H9 (cell line): Measurements from ENCODE around the gene HOXD8. TPM values are rescaled to one million over a fixed set of nuclear protein-coding genes. Genes with fewer than 3 reads are reported as not detected.

Experiments used
- DNase-seq: peaks from one replicate; pipeline ENCODE4 v3.0.0-alpha.2; 2017
- H2AFZ ChIP-seq: one replicate; pipeline ENCODE4 v1.6.1; 2013; ENCODE audit warnings: mild to moderate bottlenecking, low read length, control low read depth, moderate library complexity
- H2AK5ac ChIP-seq: 2 replicates; pipeline ENCODE4 v1.6.1; 2013; ENCODE audit warnings: low read length, control low read depth, mixed read lengths; ENCODE audit not compliant: insufficient read length
- H2BK120ac ChIP-seq: one replicate; pipeline ENCODE4 v1.6.1; 2013; ENCODE audit warnings: low read depth, mild to moderate bottlenecking, low read length, control low read depth, inconsistent platforms; ENCODE audit not compliant: poor library complexity, severe bottlenecking
- H2BK12ac ChIP-seq: 2 replicates; pipeline ENCODE4 v1.6.1; 2013; ENCODE audit warnings: low read length, control low read depth, mixed read lengths, low read depth; ENCODE audit not compliant: insufficient read length
- H2BK15ac ChIP-seq: 2 replicates; pipeline ENCODE4 v1.6.1; 2013; ENCODE audit warnings: low read depth, low read length, control low read depth
- H2BK20ac ChIP-seq: one replicate; pipeline ENCODE4 v1.6.1; 2013; ENCODE audit warnings: low read depth, mild to moderate bottlenecking, low read length, control low read depth, inconsistent platforms; ENCODE audit not compliant: poor library complexity, severe bottlenecking
- H2BK5ac ChIP-seq: 2 replicates; pipeline ENCODE4 v1.6.1; 2013; ENCODE audit warnings: low read length, control low read depth, mixed read lengths; ENCODE audit not compliant: insufficient read length
- H3K14ac ChIP-seq: 2 replicates; pipeline ENCODE4 v1.6.1; 2013; ENCODE audit warnings: low read length, control low read depth; ENCODE audit not compliant: insufficient read depth
- H3K18ac ChIP-seq: 2 replicates; pipeline ENCODE4 v1.6.1; 2013; ENCODE audit warnings: low read depth, mild to moderate bottlenecking, mixed read lengths, low read length, control low read depth; ENCODE audit not compliant: insufficient read length
- H3K23ac ChIP-seq: 2 replicates; pipeline ENCODE4 v1.6.1; 2013; ENCODE audit warnings: low read length, control low read depth, mixed read lengths, low read depth; ENCODE audit not compliant: insufficient read length
- H3K23me2 ChIP-seq: 2 replicates; pipeline ENCODE4 v1.6.1; 2013; ENCODE audit warnings: low read depth, mild to moderate bottlenecking, mixed read lengths, low read length, control low read depth; ENCODE audit not compliant: insufficient read length, poor library complexity, severe bottlenecking
- H3K27ac ChIP-seq: 2 replicates; pipeline ENCODE4 v1.5.1; 2013; ENCODE audit warnings: low read length, control low read depth, mixed read lengths, low read depth; ENCODE audit not compliant: insufficient read length
- H3K27me3 ChIP-seq: 2 replicates; pipeline ENCODE4 v1.6.1; 2013; ENCODE audit warnings: low read length, control low read depth, inconsistent platforms; ENCODE audit not compliant: insufficient read depth
- H3K4ac ChIP-seq: 2 replicates; pipeline ENCODE4 v1.6.1; 2013; ENCODE audit warnings: low read depth, mild to moderate bottlenecking, control low read depth, inconsistent platforms, low read length, moderate library complexity
- H3K4me1 ChIP-seq: 2 replicates; pipeline ENCODE4 v1.6.1; 2013; ENCODE audit warnings: low read length, control low read depth, inconsistent platforms; ENCODE audit not compliant: insufficient read depth
- H3K4me2 ChIP-seq: 2 replicates; pipeline ENCODE4 v1.6.1; 2013; ENCODE audit warnings: low read length, control low read depth, mixed read lengths; ENCODE audit not compliant: insufficient read length, insufficient read depth
- H3K56ac ChIP-seq: 2 replicates; pipeline ENCODE4 v1.6.1; 2013; ENCODE audit warnings: low read depth, mild to moderate bottlenecking, mixed read lengths, low read length, control low read depth; ENCODE audit not compliant: insufficient read length
- H3K79me1 ChIP-seq: 2 replicates; pipeline ENCODE4 v1.6.1; 2013; ENCODE audit warnings: low read depth, mild to moderate bottlenecking, moderate library complexity, low read length, control low read depth, inconsistent platforms; ENCODE audit not compliant: insufficient read depth, poor library complexity, severe bottlenecking
- H3K79me2 ChIP-seq: 2 replicates; pipeline ENCODE4 v1.6.1; 2013; ENCODE audit warnings: low read length, control low read depth, inconsistent platforms; ENCODE audit not compliant: insufficient read depth
- H3K9ac ChIP-seq: 2 replicates; pipeline ENCODE4 v1.6.1; 2013; ENCODE audit warnings: low read length, control low read depth, mixed read lengths; ENCODE audit not compliant: insufficient read length; ENCODE audit errors: extremely low read depth
- H3K9me3 ChIP-seq: one replicate; pipeline ENCODE4 v1.6.1; 2013; ENCODE audit warnings: low read depth, low read length, inconsistent platforms; ENCODE audit not compliant: control insufficient read depth
- H3T11ph ChIP-seq: one replicate; pipeline ENCODE4 v1.6.1; 2013; ENCODE audit warnings: mild to moderate bottlenecking, low read length, control low read depth, inconsistent platforms
- H4K20me1 ChIP-seq: one replicate; pipeline ENCODE4 v1.6.1; 2013; ENCODE audit not compliant: control insufficient read depth, insufficient read length, insufficient read depth
- H4K5ac ChIP-seq: 2 replicates; pipeline ENCODE4 v1.6.1; 2013; ENCODE audit warnings: low read depth, mild to moderate bottlenecking, mixed read lengths, low read length, control low read depth; ENCODE audit not compliant: insufficient read length
- H4K8ac ChIP-seq: replicated peaks from 2 replicates; pipeline ENCODE4 v1.6.1; 2013; ENCODE audit warnings: low read length, control low read depth, mixed read lengths, low read depth; ENCODE audit not compliant: insufficient read length
- H4K91ac ChIP-seq: 2 replicates; pipeline ENCODE4 v1.6.1; 2013; ENCODE audit warnings: low read depth, mild to moderate bottlenecking, moderate library complexity, mixed read lengths, low read length, control low read depth; ENCODE audit not compliant: insufficient read length
- H3K27ac Mint-ChIP-seq, 3 experiments: 2 replicates in 2 of 3; 3 replicates in 1 of 3; pipeline ENCODE4 v1.8.0; 2020 to 2021; ENCODE audit warnings: mixed read lengths in 3 of 3, mild to moderate bottlenecking in 1 of 3, moderate library complexity in 1 of 3
- H3K27me3 Mint-ChIP-seq: 2 replicates; pipeline ENCODE4 v1.8.0; 2021; ENCODE audit warnings: low read depth, mild to moderate bottlenecking, moderate library complexity, mixed read lengths
- H3K36me3 Mint-ChIP-seq, 3 experiments: 2 replicates in 2 of 3; 3 replicates in 1 of 3; pipeline ENCODE4 v1.8.0; 2020 to 2021; ENCODE audit warnings: low read depth in 3 of 3, mixed read lengths in 3 of 3; ENCODE audit not compliant: insufficient read depth in 1 of 3
- H3K4me1 Mint-ChIP-seq, 2 experiments: 2 replicates each; pipeline ENCODE4 v1.8.0; 2020; ENCODE audit warnings: mixed read lengths in 2 of 2
- H3K4me3 Mint-ChIP-seq, 2 experiments: 2 replicates in 1 of 2; 3 replicates in 1 of 2; pipeline ENCODE4 v1.8.0; 2020 to 2021; ENCODE audit warnings: mild to moderate bottlenecking in 2 of 2, mixed read lengths in 2 of 2, moderate library complexity in 1 of 2
- H3K9me3 Mint-ChIP-seq, 2 experiments: 2 replicates in 1 of 2; 3 replicates in 1 of 2; pipeline ENCODE4 v1.8.0; 2020; ENCODE audit warnings: mild to moderate bottlenecking in 2 of 2, mixed read lengths in 2 of 2, moderate library complexity in 1 of 2
- CTCF ChIP-seq: fragments of 200-600 bp; sonication (generic); conservative IDR thresholded peaks from 3 replicates; pipeline ENCODE4 v1.8.0; 2021; ENCODE audit warnings: antibody characterized with exemption, mild to moderate bottlenecking
- WGBS: extraction: QIAGEN DNeasy Blood & Tissue Kit; methylation state at CpG from one replicate; pipeline ENCODE4 v1.1.7; 2013; ENCODE audit warnings: missing lambda C conversion rate, low lambda C conversion rate, mixed read lengths; ENCODE audit not compliant: insufficient read length; ENCODE audit errors: extremely low coverage; 5-methylcytosine and 5-hydroxymethylcytosine counted together
- total RNA-seq: library from RNA; stranded (reverse); gene quantifications from 2 replicates; pipeline ENCODE4 v1.2.1, GENCODE V29; 2021

The HOXD8 gene
- total RNA-seq, 1 experiment from 2014 or later: not detected

GRCh38 chr2:176096243-176096985, 33.1 kb upstream of the HOXD8 start:
- no peak overlapping the region for H4K8ac ChIP-seq
- H3K56ac ChIP-seq: no peak overlapping the region
- H3K4ac ChIP-seq: no peak overlapping the region
- Mint-ChIP-seq H3K4me3 (peak overlapping the region; percentile 36 to 76), H3K4me1 (peaks cover 30 to 44% of the 10 kb centered on the region in 2 experiments), H3K27ac (no peak overlapping the region; a peak in 1 of 7 replicates), H3K27me3 (peaks cover 97% of the 10 kb centered on the region), H3K36me3 (peaks cover 0 to 3% (median 0%) of the 10 kb centered on the region in 3 experiments; a peak in 2 of 7 replicates), H3K9me3 (peaks cover 0 to 24% of the 10 kb centered on the region in 2 experiments; a peak in 4 of 5 replicates)
- H4K20me1 ChIP-seq: no peaks in the 10 kb centered on the region
- H2AFZ ChIP-seq: no peak overlapping the region
- H3K23ac ChIP-seq: no peak overlapping the region
- peaks cover 6% of the 10 kb centered on the region for H3K4me1 ChIP-seq
- no peak overlapping the region for H2BK12ac ChIP-seq
- no peak overlapping the region for H2AK5ac ChIP-seq
- peak overlapping the region; percentile 63 for H3K4me2 ChIP-seq
- no CpG with 5 or more reads among the region's 16 CpGs for WGBS
- H3K9ac ChIP-seq: no peak overlapping the region
- H3K14ac ChIP-seq: no peak overlapping the region
- no peak overlapping the region for H2BK20ac ChIP-seq
- H4K5ac ChIP-seq: no peak overlapping the region
- TF ChIP-seq CTCF: no peak
- H3K9me3 ChIP-seq: no peaks in the 10 kb centered on the region
- H2BK15ac ChIP-seq: no peak overlapping the region
- peaks cover 5% of the 10 kb centered on the region for H3K23me2 ChIP-seq
- no peak overlapping the region for H4K91ac ChIP-seq
- no peak for DNase-seq
- H3T11ph ChIP-seq: no peak overlapping the region
- H3K79me1 ChIP-seq: no peaks in the 10 kb centered on the region
- H3K79me2 ChIP-seq: no peaks in the 10 kb centered on the region
- no peak overlapping the region for H3K18ac ChIP-seq
- H3K27me3 ChIP-seq: peaks cover 83% of the 10 kb centered on the region
- no peak overlapping the region for H2BK120ac ChIP-seq
- H3K27ac ChIP-seq: no peak overlapping the region
- H2BK5ac ChIP-seq: no peak overlapping the region
